ENCODE results near the gene TTYH3. TPM values are rescaled to one million over a fixed set of nuclear protein-coding genes. Genes with fewer than 3 reads are reported as not detected.

Gene TTYH3
- total and polyA plus RNA-seq, 2 donors = 4.4 to 20.4 TPM

DNA sequence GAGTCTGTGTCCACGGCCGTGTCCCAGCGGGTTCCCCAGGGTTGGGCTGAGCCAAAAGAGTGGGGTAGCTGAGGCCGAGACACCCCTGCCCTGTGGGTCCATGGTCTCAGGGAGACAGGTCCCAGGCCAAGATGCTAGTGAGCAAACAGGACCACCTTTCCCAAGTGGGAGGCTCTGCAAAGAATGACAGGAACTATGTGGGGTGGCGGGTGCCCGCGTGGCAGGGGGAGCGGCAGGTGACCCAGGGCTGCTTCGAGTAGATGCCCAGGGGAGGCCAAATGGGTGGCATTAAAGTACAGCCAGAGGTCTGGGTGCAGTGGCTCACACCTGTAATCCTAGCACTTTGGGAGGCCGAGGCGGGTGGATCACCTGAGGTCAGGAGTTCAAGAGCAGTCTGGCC, 18.2 kb downstream of the TTYH3 start:
- H3K36me3 ChIP-seq (ENCODE audit: control insufficient read depth in 2 of 2, insufficient read depth in 2 of 2, low read length in 1 of 2) = peaks cover 14 to 24% of the 10 kb centered on the region in 2 donors
- no peaks in the 10 kb centered on the region for H3K27me3 ChIP-seq (ENCODE audit: control insufficient read depth in 2 of 2, insufficient read depth in 1 of 2, low read length in 1 of 2)
- H3K9me3 ChIP-seq (ENCODE audit: control insufficient read depth in 2 of 2, insufficient read depth in 1 of 2, low read length in 1 of 2) = no peaks in the 10 kb centered on the region
- peaks cover 7 to 27% of the 10 kb centered on the region in 2 donors for H3K4me1 ChIP-seq (ENCODE audit: control insufficient read depth in 2 of 2, insufficient read depth in 2 of 2, low read length in 2 of 2)
- WGBS = 99% methylated on average over 11 of the region's 11 CpGs
- no peak overlapping the region for H3K27ac ChIP-seq (ENCODE audit: low read depth in 1 of 2, low read length in 1 of 2)
- H3K4me3 ChIP-seq (ENCODE audit: low read length in 2 of 2) = no peak overlapping the region
- no peak for DNase-seq (ENCODE audit: low read depth in 6 of 9, low spot score in 9 of 9)

DNA sequence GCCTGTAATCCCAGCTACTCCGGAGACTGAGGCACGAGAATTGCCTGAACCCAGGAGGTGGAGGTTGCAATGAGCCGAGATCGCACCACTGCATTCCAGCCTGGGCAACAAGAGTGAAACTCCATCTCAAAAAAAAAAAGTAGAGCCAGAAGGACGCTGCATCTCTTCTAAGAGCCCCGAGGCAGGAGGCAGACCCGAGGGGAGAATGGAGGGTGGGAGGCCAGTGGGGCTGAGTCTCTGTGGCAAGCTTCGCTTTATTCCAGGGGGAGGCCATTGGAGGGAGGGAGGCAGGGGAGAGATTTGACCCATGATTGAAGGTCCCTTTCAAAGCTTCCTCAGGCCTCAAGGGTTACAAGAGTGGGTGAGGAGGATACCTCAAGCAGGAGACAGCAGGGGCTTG, 18.7 kb downstream of the TTYH3 start:
- H3K36me3 ChIP-seq (ENCODE audit: control insufficient read depth in 2 of 2, insufficient read depth in 2 of 2, low read length in 1 of 2) = peaks cover 14 to 24% of the 10 kb centered on the region in 2 donors
- WGBS = 96% methylated on average over 8 of the region's 8 CpGs
- no peaks in the 10 kb centered on the region for H3K9me3 ChIP-seq (ENCODE audit: control insufficient read depth in 2 of 2, insufficient read depth in 1 of 2, low read length in 1 of 2)
- H3K27ac ChIP-seq (ENCODE audit: low read depth in 1 of 2, low read length in 1 of 2) = no peak overlapping the region
- no peaks in the 10 kb centered on the region for H3K27me3 ChIP-seq (ENCODE audit: control insufficient read depth in 2 of 2, insufficient read depth in 1 of 2, low read length in 1 of 2)
- no peak overlapping the region for H3K4me3 ChIP-seq (ENCODE audit: low read length in 2 of 2)
- DNase-seq (ENCODE audit: low read depth in 6 of 9, low spot score in 9 of 9) = no peak
- H3K4me1 ChIP-seq (ENCODE audit: control insufficient read depth in 2 of 2, insufficient read depth in 2 of 2, low read length in 2 of 2) = peaks cover 2 to 22% of the 10 kb centered on the region in 2 donors

DNA sequence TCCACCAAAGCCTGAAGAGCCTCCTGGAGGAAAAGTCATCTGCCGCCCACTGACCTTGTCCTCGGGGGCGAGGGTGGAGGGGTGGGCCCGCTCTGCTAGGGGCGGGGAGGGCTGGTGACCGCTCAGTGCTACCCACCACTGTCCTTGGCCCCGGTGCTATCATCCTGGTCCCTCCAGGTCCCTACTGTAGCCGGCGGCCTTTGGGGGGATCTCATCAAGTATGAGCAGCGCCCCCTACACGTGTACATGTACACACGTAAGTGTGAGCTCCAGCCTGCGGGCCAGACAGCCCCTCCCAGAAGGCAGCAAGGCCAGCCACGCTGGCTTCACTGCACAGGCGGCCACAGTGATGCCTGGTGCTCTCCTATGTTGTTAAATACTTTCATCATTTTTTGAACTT, 19.6 kb downstream of the TTYH3 start:
- Histone ChIP-seq H3K36me3 (ENCODE audit: control insufficient read depth in 2 of 2, insufficient read depth in 2 of 2, low read length in 1 of 2) (peaks cover 14 to 29% of the 10 kb centered on the region in 2 donors), H3K4me3 (ENCODE audit: low read length in 2 of 2) (no peak overlapping the region), H3K4me1 (ENCODE audit: control insufficient read depth in 2 of 2, insufficient read depth in 2 of 2, low read length in 2 of 2) (peaks cover 0 to 16% of the 10 kb centered on the region in 2 donors), H3K27me3 (ENCODE audit: control insufficient read depth in 2 of 2, insufficient read depth in 1 of 2, low read length in 1 of 2) (no peaks in the 10 kb centered on the region), H3K9me3 (ENCODE audit: control insufficient read depth in 2 of 2, insufficient read depth in 1 of 2, low read length in 1 of 2) (no peaks in the 10 kb centered on the region), H3K27ac (ENCODE audit: low read depth in 1 of 2, low read length in 1 of 2) (no peak overlapping the region)
- 91% methylated on average over 15 of the region's 15 CpGs for WGBS
- no peak for DNase-seq (ENCODE audit: low read depth in 6 of 9, low spot score in 9 of 9)

DNA sequence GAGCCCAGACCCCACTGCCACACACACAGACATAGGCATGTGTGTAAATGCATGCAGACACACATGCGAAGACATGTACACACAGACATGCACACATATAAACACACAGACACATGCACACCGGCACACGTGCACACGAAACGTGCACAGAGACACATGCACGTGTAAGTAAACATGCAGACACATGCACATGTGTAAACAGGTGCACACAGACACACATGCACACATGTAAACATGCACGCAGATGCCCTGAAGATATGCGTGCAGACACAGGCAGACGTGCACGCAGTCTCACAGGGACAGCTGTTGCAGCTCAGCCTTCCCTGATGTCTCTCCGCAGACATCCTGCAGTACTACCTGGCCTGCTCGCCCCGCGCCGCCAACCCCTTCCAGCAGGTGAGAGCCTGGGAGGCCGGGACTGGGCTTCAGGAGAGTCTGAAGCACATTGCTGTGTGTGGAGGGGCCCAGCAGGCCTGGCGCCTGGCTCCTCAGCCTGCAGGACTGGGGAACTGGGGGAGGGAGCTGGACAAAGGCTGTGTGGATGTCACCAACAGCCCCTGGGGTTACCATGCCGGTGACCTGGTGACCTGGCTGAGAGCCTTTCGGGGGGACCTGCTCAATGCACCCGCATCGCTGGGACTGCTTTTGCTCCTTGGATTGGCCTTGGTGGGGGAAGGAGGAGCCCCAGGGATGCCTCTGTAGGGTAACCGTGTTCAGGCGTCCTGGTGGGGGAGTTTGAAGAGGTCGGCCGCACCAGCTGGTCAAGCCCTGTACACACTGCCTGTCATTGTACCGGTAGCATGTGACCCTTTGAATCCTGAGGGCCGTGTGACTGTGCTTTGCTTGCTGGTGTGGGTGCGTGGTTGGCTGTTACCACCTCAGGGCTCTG, 20.3 kb downstream of the TTYH3 start:
- Histone ChIP-seq H3K9me3 (ENCODE audit: control insufficient read depth in 2 of 2, insufficient read depth in 1 of 2, low read length in 1 of 2) (no peaks in the 10 kb centered on the region), H3K36me3 (ENCODE audit: control insufficient read depth in 2 of 2, insufficient read depth in 2 of 2, low read length in 1 of 2) (peaks cover 14 to 35% of the 10 kb centered on the region in 2 donors), H3K27ac (ENCODE audit: low read depth in 1 of 2, low read length in 1 of 2) (no peak overlapping the region), H3K4me3 (ENCODE audit: low read length in 2 of 2) (no peak overlapping the region), H3K27me3 (ENCODE audit: control insufficient read depth in 2 of 2, insufficient read depth in 1 of 2, low read length in 1 of 2) (no peaks in the 10 kb centered on the region), H3K4me1 (ENCODE audit: control insufficient read depth in 2 of 2, insufficient read depth in 2 of 2, low read length in 2 of 2) (peaks cover 0 to 14% of the 10 kb centered on the region in 2 donors)
- 94% methylated on average over 28 of the region's 28 CpGs for WGBS
- DNase-seq (ENCODE audit: low read depth in 6 of 9, low spot score in 9 of 9) = no peak

DNA sequence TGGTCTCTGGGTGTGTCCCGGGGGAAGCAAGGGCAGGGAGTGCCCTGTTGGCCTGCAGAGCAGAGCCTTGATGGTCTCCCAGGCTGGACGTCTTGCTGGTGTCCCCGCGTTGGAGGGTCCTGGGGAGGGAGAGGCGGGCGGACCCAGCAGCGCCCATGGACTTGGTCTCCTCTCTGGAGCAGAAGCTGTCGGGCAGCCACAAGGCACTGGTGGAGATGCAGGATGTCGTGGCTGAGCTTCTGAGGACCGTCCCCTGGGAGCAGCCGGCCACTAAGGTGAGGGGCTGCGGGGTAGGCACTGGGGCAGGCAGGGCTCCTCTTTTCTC, 20.9 kb downstream of the TTYH3 start:
- 98% methylated on average over 12 of the region's 12 CpGs for WGBS
- Histone ChIP-seq H3K27me3 (ENCODE audit: control insufficient read depth in 2 of 2, insufficient read depth in 1 of 2, low read length in 1 of 2) (no peaks in the 10 kb centered on the region), H3K4me1 (ENCODE audit: control insufficient read depth in 2 of 2, insufficient read depth in 2 of 2, low read length in 2 of 2) (peaks cover 0 to 14% of the 10 kb centered on the region in 2 donors), H3K9me3 (ENCODE audit: control insufficient read depth in 2 of 2, insufficient read depth in 1 of 2, low read length in 1 of 2) (no peaks in the 10 kb centered on the region), H3K4me3 (ENCODE audit: low read length in 2 of 2) (no peak overlapping the region), H3K36me3 (ENCODE audit: control insufficient read depth in 2 of 2, insufficient read depth in 2 of 2, low read length in 1 of 2) (peaks cover 11 to 35% of the 10 kb centered on the region in 2 donors), H3K27ac (ENCODE audit: low read depth in 1 of 2, low read length in 1 of 2) (no peak overlapping the region)
- DNase-seq (ENCODE audit: low read depth in 6 of 9, low spot score in 9 of 9) = no peak

DNA sequence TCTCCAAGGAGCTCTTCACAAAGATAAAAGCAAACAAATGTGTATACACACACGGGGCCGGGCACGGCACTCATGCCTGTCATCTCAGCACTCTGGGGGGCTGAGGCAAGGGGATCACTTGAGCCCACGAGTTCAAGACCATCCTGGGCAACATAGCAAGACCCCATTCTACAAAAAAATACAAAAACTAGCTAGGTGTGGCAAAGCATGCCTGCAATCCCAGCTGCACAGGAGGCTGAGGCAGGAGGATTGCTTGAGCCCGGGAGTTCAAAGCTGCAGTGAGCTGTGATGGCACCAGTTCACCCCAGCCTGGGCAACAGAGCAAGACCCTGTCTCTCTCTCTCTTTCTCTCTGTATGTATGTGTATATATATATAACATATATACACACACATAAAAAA, 22.3 kb downstream of the TTYH3 start:
- no peaks in the 10 kb centered on the region for H3K9me3 ChIP-seq (ENCODE audit: control insufficient read depth in 2 of 2, insufficient read depth in 1 of 2, low read length in 1 of 2)
- H3K4me1 ChIP-seq (ENCODE audit: control insufficient read depth in 2 of 2, insufficient read depth in 2 of 2, low read length in 2 of 2) = peaks cover 0 to 4% of the 10 kb centered on the region in 2 donors
- peaks cover 5 to 36% of the 10 kb centered on the region in 2 donors for H3K36me3 ChIP-seq (ENCODE audit: control insufficient read depth in 2 of 2, insufficient read depth in 2 of 2, low read length in 1 of 2)
- no peak overlapping the region for H3K27ac ChIP-seq (ENCODE audit: low read depth in 1 of 2, low read length in 1 of 2)
- WGBS = 94% methylated on average over 5 of the region's 5 CpGs
- H3K4me3 ChIP-seq (ENCODE audit: low read length in 2 of 2) = no peak overlapping the region
- DNase-seq (ENCODE audit: low read depth in 6 of 9, low spot score in 9 of 9) = no peak
- no peaks in the 10 kb centered on the region for H3K27me3 ChIP-seq (ENCODE audit: control insufficient read depth in 2 of 2, insufficient read depth in 1 of 2, low read length in 1 of 2)

DNA sequence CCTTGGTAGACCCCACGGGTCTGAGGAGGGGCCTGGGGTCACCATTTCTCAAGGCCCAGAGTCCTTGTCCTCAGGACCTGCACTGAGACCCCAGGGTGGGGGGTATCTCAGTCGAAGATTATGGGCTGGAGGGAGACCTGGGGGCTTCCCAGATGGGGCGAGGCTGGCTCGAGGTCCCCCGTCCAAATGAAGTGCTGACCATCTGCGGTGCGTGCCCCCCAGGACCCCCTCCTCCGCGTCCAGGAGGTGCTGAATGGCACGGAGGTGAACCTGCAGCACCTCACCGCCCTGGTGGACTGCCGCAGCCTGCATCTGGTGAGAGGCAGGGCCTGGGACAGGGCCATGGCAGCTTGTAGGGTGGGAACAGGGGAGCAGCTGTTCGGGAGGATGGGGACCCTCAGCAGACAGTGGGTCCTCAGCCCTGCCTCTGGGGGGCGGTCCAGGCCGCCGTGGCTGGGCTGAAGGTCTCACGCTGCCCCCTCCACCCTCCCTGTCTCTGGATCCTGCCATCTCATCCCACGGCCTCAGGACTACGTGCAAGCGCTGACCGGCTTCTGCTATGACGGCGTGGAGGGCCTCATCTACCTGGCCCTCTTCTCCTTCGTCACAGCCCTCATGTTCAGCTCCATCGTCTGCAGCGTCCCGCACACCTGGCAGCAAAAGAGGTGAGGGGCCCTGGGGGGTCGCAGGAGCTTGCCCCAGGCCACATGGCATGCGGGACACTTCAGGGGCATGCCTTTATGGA, 24.3 kb downstream of the TTYH3 start:
- Histone ChIP-seq H3K4me1 (ENCODE audit: control insufficient read depth in 2 of 2, insufficient read depth in 2 of 2, low read length in 2 of 2) (no peaks in the 10 kb centered on the region), H3K36me3 (ENCODE audit: control insufficient read depth in 2 of 2, insufficient read depth in 2 of 2, low read length in 1 of 2) (peaks cover 5 to 42% of the 10 kb centered on the region in 2 donors), H3K4me3 (ENCODE audit: low read length in 2 of 2) (no peak overlapping the region), H3K9me3 (ENCODE audit: control insufficient read depth in 2 of 2, insufficient read depth in 1 of 2, low read length in 1 of 2) (no peaks in the 10 kb centered on the region), H3K27me3 (ENCODE audit: control insufficient read depth in 2 of 2, insufficient read depth in 1 of 2, low read length in 1 of 2) (no peaks in the 10 kb centered on the region), H3K27ac (ENCODE audit: low read depth in 1 of 2, low read length in 1 of 2) (no peak overlapping the region)
- DNase-seq (ENCODE audit: low read depth in 6 of 9, low spot score in 9 of 9) = no peak
- WGBS = 95% methylated on average over 29 of the region's 29 CpGs

DNA sequence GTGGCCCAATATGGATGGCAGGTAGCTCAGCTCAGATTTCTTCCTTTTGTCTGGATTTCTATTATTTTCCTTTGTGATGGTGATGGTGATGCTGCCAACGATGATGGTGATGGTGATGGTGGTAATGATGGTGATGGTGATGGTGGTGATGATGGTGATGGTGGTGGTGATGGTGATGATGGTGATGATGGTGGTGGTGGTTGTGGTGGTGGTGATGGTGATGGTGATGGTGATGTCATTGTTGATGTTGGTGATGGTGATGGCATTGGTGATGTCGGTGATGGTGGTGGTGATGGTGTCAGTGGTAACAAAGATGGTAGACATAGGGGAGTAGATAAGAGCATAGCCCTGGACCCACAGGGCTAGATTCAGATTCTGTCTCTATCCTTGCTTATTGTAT, 25.4 kb downstream of the TTYH3 start:
- no peaks in the 10 kb centered on the region for H3K27me3 ChIP-seq (ENCODE audit: control insufficient read depth in 2 of 2, insufficient read depth in 1 of 2, low read length in 1 of 2)
- no peaks in the 10 kb centered on the region for H3K9me3 ChIP-seq (ENCODE audit: control insufficient read depth in 2 of 2, insufficient read depth in 1 of 2, low read length in 1 of 2)
- H3K4me1 ChIP-seq (ENCODE audit: control insufficient read depth in 2 of 2, insufficient read depth in 2 of 2, low read length in 2 of 2) = no peaks in the 10 kb centered on the region
- H3K36me3 ChIP-seq (ENCODE audit: control insufficient read depth in 2 of 2, insufficient read depth in 2 of 2, low read length in 1 of 2) = peaks cover 2 to 47% of the 10 kb centered on the region in 2 donors
- 50% methylated on average over 2 of the region's 2 CpGs for WGBS
- no peak for DNase-seq (ENCODE audit: low read depth in 6 of 9, low spot score in 9 of 9)
- no peak overlapping the region for H3K4me3 ChIP-seq (ENCODE audit: low read length in 2 of 2)
- no peak overlapping the region for H3K27ac ChIP-seq (ENCODE audit: low read depth in 1 of 2, low read length in 1 of 2)

DNA sequence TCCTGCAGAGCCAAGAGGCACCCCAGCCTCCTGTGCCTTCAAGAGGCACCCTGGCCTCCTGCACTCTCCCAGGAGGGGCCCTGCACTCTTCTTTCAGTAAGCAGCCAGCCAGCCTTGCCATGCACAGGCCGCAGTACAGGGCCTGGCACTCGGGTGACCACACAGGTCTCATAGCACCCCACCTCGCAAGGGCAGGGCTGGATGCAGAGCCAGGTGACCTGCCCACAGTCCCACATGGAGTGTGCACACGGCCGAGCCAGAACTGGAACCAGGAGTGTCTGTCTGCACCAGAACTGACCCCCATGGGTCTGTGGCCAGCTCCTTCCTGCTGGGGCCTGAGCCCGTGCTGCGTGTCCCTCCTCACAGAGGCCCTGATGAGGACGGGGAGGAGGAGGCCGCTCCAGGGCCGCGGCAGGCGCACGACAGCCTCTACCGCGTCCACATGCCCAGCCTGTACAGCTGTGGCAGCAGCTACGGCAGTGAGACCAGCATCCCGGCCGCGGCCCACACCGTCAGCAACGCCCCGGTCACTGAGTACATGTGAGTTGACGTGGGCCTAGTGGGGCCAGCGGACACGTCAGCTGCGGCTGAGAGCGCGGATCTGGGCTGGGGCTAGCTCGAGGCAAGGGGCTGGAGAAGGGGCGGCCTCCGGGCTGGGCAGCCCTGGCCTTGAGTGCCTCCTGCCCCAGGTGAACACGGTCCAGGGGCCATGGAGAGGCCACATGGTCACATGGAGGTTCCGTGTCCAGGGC, 26.3 kb downstream of the TTYH3 start:
- H3K4me1 ChIP-seq (ENCODE audit: control insufficient read depth in 2 of 2, insufficient read depth in 2 of 2, low read length in 2 of 2) = no peaks in the 10 kb centered on the region
- no peaks in the 10 kb centered on the region for H3K27me3 ChIP-seq (ENCODE audit: control insufficient read depth in 2 of 2, insufficient read depth in 1 of 2, low read length in 1 of 2)
- WGBS = 97% methylated on average over 33 of the region's 33 CpGs
- no peak for DNase-seq (ENCODE audit: low read depth in 6 of 9, low spot score in 9 of 9)
- H3K36me3 ChIP-seq (ENCODE audit: control insufficient read depth in 2 of 2, insufficient read depth in 2 of 2, low read length in 1 of 2) = peaks cover 2 to 50% of the 10 kb centered on the region in 2 donors
- H3K9me3 ChIP-seq (ENCODE audit: control insufficient read depth in 2 of 2, insufficient read depth in 1 of 2, low read length in 1 of 2) = no peaks in the 10 kb centered on the region
- no peak overlapping the region for H3K27ac ChIP-seq (ENCODE audit: low read depth in 1 of 2, low read length in 1 of 2)
- H3K4me3 ChIP-seq (ENCODE audit: low read length in 2 of 2) = no peak overlapping the region

All from thymus (tissue), 11 donors.